Testis (tissue), 2 donors: Measurements from ENCODE around the gene LRRC18.

Experiments
- CTCF ChIP-seq, 3 experiments: fragments of 450-650 bp in 2 of 3; fragments of 200-600 bp in 1 of 3; sonication (generic) in 1 of 3; IDR thresholded peaks; one replicate each; pipeline ENCODE4 v1.5.1; 2016 to 2019; ENCODE audit warnings: antibody characterized with exemption in 3 of 3, mild to moderate bottlenecking in 2 of 3, moderate library complexity in 1 of 3
- POLR2A ChIP-seq: fragments of 450-650 bp; IDR thresholded peaks from one replicate; pipeline ENCODE4 v1.6.1; 2017; ENCODE audit warnings: antibody characterized with exemption, mild to moderate bottlenecking, moderate library complexity

GRCh38 chr10:48968036-48968435, 28.4 kb upstream of the LRRC18 start:
- no peak for TF ChIP-seq CTCF (IDR thresholded peaks at IDR 0.05)
- TF ChIP-seq POLR2A = no peak
